ENCODE data around the gene ISG15. TPM values are rescaled to one million over a fixed set of nuclear protein-coding genes. Genes with fewer than 3 reads are reported as not detected.

Gene ISG15
- total RNA-seq, 1 experiment from 2014 or later, result 201 TPM

- DNase-seq (ENCODE audit: low read depth in 1 of 2, low spot score in 2 of 2), result peak; percentile 46 to 78
- Histone ChIP-seq H3K27me3 (replicated peaks) (no peaks in the 10 kb centered on the region), H3K9me3 (replicated peaks) (no peaks in the 10 kb centered on the region), H3K36me3 (peaks cover 39% of the 10 kb centered on the region), H3K4me3 (peak overlapping the region; percentile 19), H3K27ac (no peak overlapping the region), H3K4me1 (replicated peaks) (peaks cover 9% of the 10 kb centered on the region)
Measured at GRCh38 chr1:1040004-1040991, 27.0 kb downstream of the ISG15 start.

GRCh38 chr1:1041092-1041523 lies 27.8 kb downstream of the ISG15 start:
- Histone ChIP-seq H3K36me3 (peaks cover 45% of the 10 kb centered on the region), H3K4me1 (replicated peaks) (peaks cover 9% of the 10 kb centered on the region), H3K27me3 (replicated peaks) (no peaks in the 10 kb centered on the region), H3K9me3 (replicated peaks) (no peaks in the 10 kb centered on the region), H3K27ac (no peak overlapping the region), H3K4me3 (no peak overlapping the region)
- no peak for DNase-seq (ENCODE audit: low read depth in 1 of 2, low spot score in 2 of 2)

- peaks cover 48% of the 10 kb centered on the region for H3K36me3 ChIP-seq
- no peak overlapping the region for H3K27ac ChIP-seq
- DNase-seq (ENCODE audit: low read depth in 1 of 2, low spot score in 2 of 2), result no peak
- no peaks in the 10 kb centered on the region for H3K9me3 ChIP-seq (replicated peaks)
- H3K4me3 ChIP-seq, result no peak overlapping the region
- H3K27me3 ChIP-seq (replicated peaks), result no peaks in the 10 kb centered on the region
- H3K4me1 ChIP-seq (replicated peaks), result peaks cover 9% of the 10 kb centered on the region
Measured at GRCh38 chr1:1041873-1042272, 28.6 kb downstream of the ISG15 start.

- H3K36me3 ChIP-seq, result peaks cover 57% of the 10 kb centered on the region
- no peak overlapping the region for H3K4me3 ChIP-seq
- H3K4me1 ChIP-seq (replicated peaks), result peaks cover 9% of the 10 kb centered on the region
- H3K27ac ChIP-seq, result no peak overlapping the region
- H3K9me3 ChIP-seq (replicated peaks), result no peaks in the 10 kb centered on the region
- H3K27me3 ChIP-seq (replicated peaks), result no peaks in the 10 kb centered on the region
- DNase-seq (ENCODE audit: low read depth in 1 of 2, low spot score in 2 of 2), result no peak
Measured at GRCh38 chr1:1042835-1043234, 29.5 kb downstream of the ISG15 start.

GRCh38 chr1:1043411-1043810 lies 30.1 kb downstream of the ISG15 start:
- no peaks in the 10 kb centered on the region for H3K9me3 ChIP-seq (replicated peaks)
- H3K27ac ChIP-seq, result no peak overlapping the region
- DNase-seq (ENCODE audit: low read depth in 1 of 2, low spot score in 2 of 2), result no peak
- H3K4me1 ChIP-seq (replicated peaks), result peaks cover 9% of the 10 kb centered on the region
- no peak overlapping the region for H3K4me3 ChIP-seq
- H3K36me3 ChIP-seq, result peaks cover 54% of the 10 kb centered on the region
- no peaks in the 10 kb centered on the region for H3K27me3 ChIP-seq (replicated peaks)

GRCh38 chr1:1043921-1044320 lies 30.6 kb downstream of the ISG15 start:
- Histone ChIP-seq H3K36me3 (peaks cover 52% of the 10 kb centered on the region), H3K4me3 (no peak overlapping the region)

GRCh38 chr1:1044455-1045078 lies 31.3 kb downstream of the ISG15 start:
- no peak overlapping the region for H3K27ac ChIP-seq
- peaks cover 9% of the 10 kb centered on the region for H3K4me1 ChIP-seq (replicated peaks)
- no peak overlapping the region for H3K4me3 ChIP-seq
- H3K9me3 ChIP-seq (replicated peaks), result no peaks in the 10 kb centered on the region
- no peak for DNase-seq (ENCODE audit: low read depth in 1 of 2, low spot score in 2 of 2)
- peaks cover 56% of the 10 kb centered on the region for H3K36me3 ChIP-seq
- no peaks in the 10 kb centered on the region for H3K27me3 ChIP-seq (replicated peaks)

More at GRCh38 chr1:1043921-1044320, 30.6 kb downstream of the ISG15 start:
- H3K27ac ChIP-seq, result no peak overlapping the region
- DNase-seq (ENCODE audit: low read depth in 1 of 2, low spot score in 2 of 2), result no peak
- peaks cover 9% of the 10 kb centered on the region for H3K4me1 ChIP-seq (replicated peaks)
- no peaks in the 10 kb centered on the region for H3K9me3 ChIP-seq (replicated peaks)
- H3K27me3 ChIP-seq (replicated peaks), result no peaks in the 10 kb centered on the region

GRCh38 chr1:1045129-1045528 lies 31.8 kb downstream of the ISG15 start:
- Histone ChIP-seq H3K4me3 (no peak overlapping the region), H3K36me3 (peaks cover 58% of the 10 kb centered on the region)

GRCh38 chr1:1046243-1046642 lies 32.9 kb downstream of the ISG15 start:
- Histone ChIP-seq H3K4me3 (no peak overlapping the region), H3K9me3 (replicated peaks) (no peaks in the 10 kb centered on the region), H3K27me3 (replicated peaks) (no peaks in the 10 kb centered on the region), H3K4me1 (replicated peaks) (no peaks in the 10 kb centered on the region), H3K36me3 (peaks cover 59% of the 10 kb centered on the region), H3K27ac (no peak overlapping the region)
- no peak for DNase-seq (ENCODE audit: low read depth in 1 of 2, low spot score in 2 of 2)

More at GRCh38 chr1:1045129-1045528, 31.8 kb downstream of the ISG15 start:
- Histone ChIP-seq H3K27me3 (replicated peaks) (no peaks in the 10 kb centered on the region), H3K27ac (no peak overlapping the region), H3K9me3 (replicated peaks) (no peaks in the 10 kb centered on the region), H3K4me1 (replicated peaks) (peaks cover 5% of the 10 kb centered on the region)
- no peak for DNase-seq (ENCODE audit: low read depth in 1 of 2, low spot score in 2 of 2)

- H3K9me3 ChIP-seq (replicated peaks), result no peaks in the 10 kb centered on the region
- no peak for DNase-seq (ENCODE audit: low read depth in 1 of 2, low spot score in 2 of 2)
- no peaks in the 10 kb centered on the region for H3K27me3 ChIP-seq (replicated peaks)
- H3K27ac ChIP-seq, result no peak overlapping the region
- peaks cover 62% of the 10 kb centered on the region for H3K36me3 ChIP-seq
- H3K4me1 ChIP-seq (replicated peaks), result no peaks in the 10 kb centered on the region
- no peak overlapping the region for H3K4me3 ChIP-seq
Measured at GRCh38 chr1:1046767-1047166, 33.5 kb downstream of the ISG15 start.

GRCh38 chr1:1047407-1047806 lies 34.1 kb downstream of the ISG15 start:
- Histone ChIP-seq H3K9me3 (replicated peaks) (no peaks in the 10 kb centered on the region), H3K27ac (no peak overlapping the region), H3K27me3 (replicated peaks) (no peaks in the 10 kb centered on the region), H3K4me3 (no peak overlapping the region), H3K4me1 (replicated peaks) (no peaks in the 10 kb centered on the region), H3K36me3 (peaks cover 61% of the 10 kb centered on the region)
- DNase-seq (ENCODE audit: low read depth in 1 of 2, low spot score in 2 of 2), result no peak

GRCh38 chr1:1047963-1048362 lies 34.7 kb downstream of the ISG15 start:
- DNase-seq (ENCODE audit: low read depth in 1 of 2, low spot score in 2 of 2), result no peak
- Histone ChIP-seq H3K36me3 (peaks cover 58% of the 10 kb centered on the region), H3K9me3 (replicated peaks) (no peaks in the 10 kb centered on the region), H3K4me1 (replicated peaks) (no peaks in the 10 kb centered on the region), H3K4me3 (no peak overlapping the region), H3K27ac (no peak overlapping the region), H3K27me3 (replicated peaks) (no peaks in the 10 kb centered on the region)

- Histone ChIP-seq H3K36me3 (peaks cover 53% of the 10 kb centered on the region), H3K27me3 (replicated peaks) (no peaks in the 10 kb centered on the region), H3K27ac (no peak overlapping the region), H3K9me3 (replicated peaks) (no peaks in the 10 kb centered on the region), H3K4me3 (no peak overlapping the region), H3K4me1 (replicated peaks) (no peaks in the 10 kb centered on the region)
- no peak for DNase-seq (ENCODE audit: low read depth in 1 of 2, low spot score in 2 of 2)
Measured at GRCh38 chr1:1048765-1049164, 35.5 kb downstream of the ISG15 start.

All from SJSA1 (cell line).